Measurements from ENCODE around the gene HLA-G. TPM values are rescaled to one million over a fixed set of nuclear protein-coding genes. Genes with fewer than 3 reads are reported as not detected.
"Not testable (repeated sequence)": the region's sequence is repeated elsewhere in the genome, so short reads cannot be mapped to it uniquely, and the experiment has no call there.

HLA-G gene
- not detected for total RNA-seq

DNA sequence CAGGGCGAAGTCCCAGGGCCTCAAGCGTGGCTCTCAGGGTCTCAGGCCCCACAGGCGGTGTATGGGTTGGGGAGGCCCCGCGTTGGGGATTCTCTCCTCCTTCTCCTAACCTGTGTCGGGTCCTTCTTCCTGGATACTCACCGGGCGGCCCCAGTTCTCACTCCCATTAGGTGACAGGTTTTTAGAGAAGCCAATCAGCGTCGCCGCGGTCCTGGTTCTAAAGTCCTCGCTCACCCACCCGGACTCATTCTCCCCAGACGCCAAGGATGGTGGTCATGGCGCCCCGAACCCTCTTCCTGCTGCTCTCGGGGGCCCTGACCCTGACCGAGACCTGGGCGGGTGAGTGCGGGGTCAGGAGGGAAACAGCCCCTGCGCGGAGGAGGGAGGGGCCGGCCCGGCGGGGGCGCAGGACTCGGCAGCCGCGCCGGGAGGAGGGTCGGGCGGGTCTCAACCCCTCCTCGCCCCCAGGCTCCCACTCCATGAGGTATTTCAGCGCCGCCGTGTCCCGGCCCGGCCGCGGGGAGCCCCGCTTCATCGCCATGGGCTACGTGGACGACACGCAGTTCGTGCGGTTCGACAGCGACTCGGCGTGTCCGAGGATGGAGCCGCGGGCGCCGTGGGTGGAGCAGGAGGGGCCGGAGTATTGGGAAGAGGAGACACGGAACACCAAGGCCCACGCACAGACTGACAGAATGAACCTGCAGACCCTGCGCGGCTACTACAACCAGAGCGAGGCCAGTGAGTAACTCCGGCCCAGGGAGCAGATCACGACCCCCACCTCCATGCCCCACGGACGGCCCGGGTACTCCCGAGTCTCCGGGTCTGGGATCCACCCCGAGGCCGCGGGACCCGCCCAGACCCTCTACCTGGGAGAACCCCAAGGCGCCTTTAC is at the start of gene HLA-G:
HLA-G (plus strand) TSS at position 247 of the 892 bp plus-strand sequence; CDS start at position 267, 20 bp downstream.
- no peak for TF ChIP-seq EP300 (IDR thresholded peaks at IDR 0.05)
- TF ChIP-seq, protein P1, sequence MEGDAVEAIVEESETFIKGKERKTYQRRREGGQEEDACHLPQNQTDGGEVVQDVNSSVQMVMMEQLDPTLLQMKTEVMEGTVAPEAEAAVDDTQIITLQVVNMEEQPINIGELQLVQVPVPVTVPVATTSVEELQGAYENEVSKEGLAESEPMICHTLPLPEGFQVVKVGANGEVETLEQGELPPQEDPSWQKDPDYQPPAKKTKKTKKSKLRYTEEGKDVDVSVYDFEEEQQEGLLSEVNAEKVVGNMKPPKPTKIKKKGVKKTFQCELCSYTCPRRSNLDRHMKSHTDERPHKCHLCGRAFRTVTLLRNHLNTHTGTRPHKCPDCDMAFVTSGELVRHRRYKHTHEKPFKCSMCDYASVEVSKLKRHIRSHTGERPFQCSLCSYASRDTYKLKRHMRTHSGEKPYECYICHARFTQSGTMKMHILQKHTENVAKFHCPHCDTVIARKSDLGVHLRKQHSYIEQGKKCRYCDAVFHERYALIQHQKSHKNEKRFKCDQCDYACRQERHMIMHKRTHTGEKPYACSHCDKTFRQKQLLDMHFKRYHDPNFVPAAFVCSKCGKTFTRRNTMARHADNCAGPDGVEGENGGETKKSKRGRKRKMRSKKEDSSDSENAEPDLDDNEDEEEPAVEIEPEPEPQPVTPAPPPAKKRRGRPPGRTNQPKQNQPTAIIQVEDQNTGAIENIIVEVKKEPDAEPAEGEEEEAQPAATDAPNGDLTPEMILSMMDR (IDR thresholded peaks at IDR 0.05): no peak
- no peak for TF ChIP-seq POLR2A (IDR thresholded peaks at IDR 0.05)
- no peaks in the 10 kb centered on the region for H3K36me3 ChIP-seq
- H3K27me3 ChIP-seq: peaks cover 0 to 83% of the 10 kb centered on the region in 2 donors
- WGBS, 2 donors: 4 to 10% methylated on average over 62 to 74 of the region's 75 CpGs
- DNase-seq (ENCODE audit: low spot score in 2 of 2): no peak
- no peaks in the 10 kb centered on the region for H3K9me3 ChIP-seq
- peaks cover 0 to 12% (median 3%) of the 10 kb centered on the region in 4 donors for H3K4me1 ChIP-seq
- peak within 1 kb of the TSS in 2 of 4 donors; percentile 18 to 29 for H3K4me3 ChIP-seq
- no peak within 1 kb of the TSS for H3K27ac ChIP-seq

DNA sequence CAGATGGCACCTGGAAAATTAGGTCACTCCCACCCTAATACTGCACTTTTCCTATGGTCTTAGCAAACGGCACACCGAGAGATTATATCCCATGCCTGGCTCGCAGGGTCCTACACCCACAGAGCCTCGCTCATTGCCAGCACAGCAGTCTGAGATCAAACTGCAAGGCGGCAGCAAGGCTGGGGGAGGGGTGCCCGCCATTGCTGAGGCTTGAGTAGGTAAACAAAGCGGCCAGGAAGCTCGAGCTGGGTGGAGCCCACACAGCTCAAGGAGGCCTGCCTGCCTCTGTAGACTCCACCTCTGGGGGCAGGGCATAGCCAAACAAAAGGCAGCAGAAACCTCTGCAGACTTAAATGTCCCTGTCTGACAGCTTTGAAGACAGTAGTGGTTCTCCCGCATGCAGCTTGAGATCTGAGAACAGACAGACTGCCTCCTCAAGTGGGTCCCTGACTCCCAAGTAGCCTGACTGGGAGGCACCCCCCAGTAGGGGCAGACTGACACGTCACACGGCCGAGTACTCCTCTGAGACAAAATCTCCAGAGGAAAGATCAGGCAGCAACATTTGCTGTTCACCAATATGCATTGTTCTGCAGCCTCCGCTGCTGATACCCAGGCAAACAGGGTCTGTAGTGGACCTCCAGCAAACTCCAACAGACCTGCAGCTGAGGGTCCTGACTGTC is 47.5 kb upstream of the HLA-G start:
- 58 to 61% methylated on average over 9 to 12 of the region's 13 CpGs for WGBS, 2 donors
- not testable (repeated sequence) for DNase-seq (ENCODE audit: low spot score in 2 of 2); H3K9me3 ChIP-seq

DNA sequence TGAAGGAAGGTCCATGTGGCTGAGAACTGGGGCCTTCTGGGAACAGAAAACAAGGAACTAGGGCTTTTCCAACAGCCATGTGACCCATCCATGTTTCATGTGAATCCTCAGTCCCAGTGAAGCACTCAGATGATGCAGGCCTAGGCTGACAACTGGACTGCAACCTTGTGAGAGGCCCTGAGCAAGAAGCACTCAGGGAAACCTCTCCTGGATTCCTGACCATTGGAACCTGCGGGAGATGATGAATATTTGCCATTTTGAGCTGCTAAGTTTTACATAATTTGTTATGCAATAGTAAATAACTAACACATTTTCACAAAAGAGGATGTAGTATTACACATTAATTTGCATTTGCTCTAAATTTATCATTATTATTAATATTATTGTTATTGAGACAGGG is 38.4 kb upstream of the HLA-G start:
- 91 to 94% methylated on average over 1 of the region's 1 CpG for WGBS, 2 donors

More for the DNA sequence above, 47.5 kb upstream of the HLA-G start:
- H3K4me1 ChIP-seq, H3K4me3 ChIP-seq, H3K27ac ChIP-seq, H3K36me3 ChIP-seq, H3K27me3 ChIP-seq: not testable (repeated sequence)

DNA sequence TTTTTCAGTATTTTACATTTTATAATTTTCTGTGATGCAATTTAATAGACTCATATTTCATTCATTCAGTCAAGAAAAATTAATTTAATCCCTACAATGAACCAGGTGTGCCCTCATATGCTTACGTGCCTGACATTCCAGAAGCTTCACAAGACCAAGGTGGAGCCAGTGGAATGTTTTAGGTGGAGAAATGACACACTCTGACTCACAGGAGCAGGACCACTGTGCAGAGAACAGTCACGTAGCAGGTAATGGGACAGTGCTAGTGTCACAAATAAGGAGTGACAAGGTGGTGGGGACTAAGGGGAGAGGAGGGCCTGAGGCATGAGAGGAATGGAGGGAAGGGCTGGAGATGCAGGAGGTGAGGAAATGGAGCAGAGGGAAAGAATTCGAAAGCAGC is 37.0 kb upstream of the HLA-G start:
- Histone ChIP-seq H3K27me3 (peaks cover 0 to 37% of the 10 kb centered on the region in 2 donors), H3K4me3 (no peak overlapping the region), H3K27ac (no peak overlapping the region), H3K4me1 (peaks cover 0 to 15% (median 0%) of the 10 kb centered on the region in 4 donors), H3K9me3 (no peaks in the 10 kb centered on the region), H3K36me3 (no peaks in the 10 kb centered on the region)
- DNase-seq (ENCODE audit: low spot score in 2 of 2): no peak
- 79 to 83% methylated on average over 3 of the region's 3 CpGs for WGBS, 2 donors
- TF ChIP-seq, protein P1 (IDR thresholded peaks at IDR 0.05): no peak
- TF ChIP-seq POLR2A (IDR thresholded peaks at IDR 0.05): no peak
- TF ChIP-seq EP300 (IDR thresholded peaks at IDR 0.05): no peak

More for the DNA sequence above, 38.4 kb upstream of the HLA-G start:
- H3K36me3 ChIP-seq: no peaks in the 10 kb centered on the region
- no peaks in the 10 kb centered on the region for H3K9me3 ChIP-seq
- peaks cover 0 to 15% (median 0%) of the 10 kb centered on the region in 4 donors for H3K4me1 ChIP-seq
- H3K4me3 ChIP-seq: no peak overlapping the region
- H3K27me3 ChIP-seq: peaks cover 0 to 29% of the 10 kb centered on the region in 2 donors
- TF ChIP-seq POLR2A (IDR thresholded peaks at IDR 0.05): no peak
- TF ChIP-seq, protein P1 (IDR thresholded peaks at IDR 0.05): no peak
- TF ChIP-seq EP300 (IDR thresholded peaks at IDR 0.05): no peak
- H3K27ac ChIP-seq: no peak overlapping the region
- DNase-seq (ENCODE audit: low spot score in 2 of 2): no peak

DNA sequence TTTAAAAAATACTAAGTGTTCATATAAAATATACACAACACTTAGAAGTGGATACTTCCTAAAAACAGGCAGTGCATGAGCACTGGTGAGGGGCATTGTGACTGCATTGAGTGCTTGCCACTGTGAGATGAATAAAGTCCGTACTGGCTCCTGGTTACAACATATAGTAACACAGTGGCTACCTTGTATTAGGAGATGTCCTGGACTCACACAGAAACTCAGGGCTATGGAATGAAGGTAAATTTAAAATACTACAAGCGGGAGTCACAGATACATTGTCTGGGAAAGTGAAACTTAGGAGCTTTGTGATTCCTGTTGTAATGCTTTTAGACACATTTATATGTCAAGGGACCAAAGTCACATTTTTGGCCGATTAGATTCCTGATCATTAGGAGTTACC is 36.5 kb upstream of the HLA-G start:
- Histone ChIP-seq H3K4me1 (peaks cover 0 to 15% (median 0%) of the 10 kb centered on the region in 4 donors), H3K4me3 (no peak overlapping the region), H3K27me3 (peaks cover 0 to 37% of the 10 kb centered on the region in 2 donors), H3K9me3 (no peaks in the 10 kb centered on the region), H3K27ac (no peak overlapping the region), H3K36me3 (no peaks in the 10 kb centered on the region)
- no peak for TF ChIP-seq POLR2A (IDR thresholded peaks at IDR 0.05)
- TF ChIP-seq, protein P1 (IDR thresholded peaks at IDR 0.05): no peak
- 50 to 51% methylated on average over 3 of the region's 3 CpGs for WGBS, 2 donors
- no peak for DNase-seq (ENCODE audit: low spot score in 2 of 2)

Data from tibial nerve (tissue), 4 donors.